A549 (cell line): Measurements from ENCODE around the gene MBL2.

ENCODE experiments used
- CBX2 ChIP-seq: fragments of 200-600 bp; sonication (generic); IDR thresholded peaks from 2 replicates; pipeline ENCODE4 v1.6.1; 2016; ENCODE audit warnings: low read depth, mild to moderate bottlenecking, borderline replicate concordance
- RFX5 ChIP-seq: fragments of 450-650 bp; IDR thresholded peaks from 2 replicates; pipeline ENCODE4 v1.7.1; 2014; ENCODE audit warnings: antibody characterized with exemption, mild to moderate bottlenecking, moderate library complexity
- TP53 ChIP-seq: fragments of 250-450 bp; sonication (Bioruptor Pico); IDR thresholded peaks from 2 replicates; pipeline ENCODE4 v1.5.0; 2021; ENCODE audit warnings: mild to moderate bottlenecking, moderate library complexity
- TF ChIP-seq, protein P1 (sequence below): fragments of >200 bp; sonication (Bioruptor Twin); formaldehyde crosslinking; IDR thresholded peaks from 3 replicates; pipeline ENCODE4 v1.5.1; 2016

DNA sequence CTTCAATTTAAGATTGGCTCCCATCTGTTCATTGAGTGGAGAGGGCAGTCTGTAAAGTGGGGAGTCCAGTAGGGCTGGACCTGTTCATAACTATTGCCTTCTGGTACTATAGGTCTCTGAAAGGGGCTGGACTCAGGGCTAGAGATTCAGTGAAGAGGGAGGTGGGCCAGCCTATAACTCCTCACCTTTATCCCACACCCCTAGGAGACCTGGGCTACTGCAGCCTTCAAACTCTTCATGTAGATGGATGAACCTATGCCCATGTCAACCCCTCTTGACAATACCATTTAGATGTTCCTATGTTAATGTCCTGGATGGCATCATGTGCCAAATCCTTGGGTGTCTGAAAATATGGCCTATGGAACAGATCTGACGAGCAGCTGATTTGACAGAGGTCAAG is 22.0 kb downstream of the MBL2 start:
- TF ChIP-seq CBX2 (no peak), RFX5 (no peak), TP53 (CRISPR knock-in tag) (no peak)
- TF ChIP-seq, protein P1, sequence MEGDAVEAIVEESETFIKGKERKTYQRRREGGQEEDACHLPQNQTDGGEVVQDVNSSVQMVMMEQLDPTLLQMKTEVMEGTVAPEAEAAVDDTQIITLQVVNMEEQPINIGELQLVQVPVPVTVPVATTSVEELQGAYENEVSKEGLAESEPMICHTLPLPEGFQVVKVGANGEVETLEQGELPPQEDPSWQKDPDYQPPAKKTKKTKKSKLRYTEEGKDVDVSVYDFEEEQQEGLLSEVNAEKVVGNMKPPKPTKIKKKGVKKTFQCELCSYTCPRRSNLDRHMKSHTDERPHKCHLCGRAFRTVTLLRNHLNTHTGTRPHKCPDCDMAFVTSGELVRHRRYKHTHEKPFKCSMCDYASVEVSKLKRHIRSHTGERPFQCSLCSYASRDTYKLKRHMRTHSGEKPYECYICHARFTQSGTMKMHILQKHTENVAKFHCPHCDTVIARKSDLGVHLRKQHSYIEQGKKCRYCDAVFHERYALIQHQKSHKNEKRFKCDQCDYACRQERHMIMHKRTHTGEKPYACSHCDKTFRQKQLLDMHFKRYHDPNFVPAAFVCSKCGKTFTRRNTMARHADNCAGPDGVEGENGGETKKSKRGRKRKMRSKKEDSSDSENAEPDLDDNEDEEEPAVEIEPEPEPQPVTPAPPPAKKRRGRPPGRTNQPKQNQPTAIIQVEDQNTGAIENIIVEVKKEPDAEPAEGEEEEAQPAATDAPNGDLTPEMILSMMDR = no peak
